Measurements from ENCODE around the gene SAMM50. TPM values are rescaled to one million over a fixed set of nuclear protein-coding genes. Genes with fewer than 3 reads are reported as not detected.

Gene SAMM50
- total and polyA plus RNA-seq, 4 donors, result 19.2 to 30.1 (median 26.0) TPM

DNA sequence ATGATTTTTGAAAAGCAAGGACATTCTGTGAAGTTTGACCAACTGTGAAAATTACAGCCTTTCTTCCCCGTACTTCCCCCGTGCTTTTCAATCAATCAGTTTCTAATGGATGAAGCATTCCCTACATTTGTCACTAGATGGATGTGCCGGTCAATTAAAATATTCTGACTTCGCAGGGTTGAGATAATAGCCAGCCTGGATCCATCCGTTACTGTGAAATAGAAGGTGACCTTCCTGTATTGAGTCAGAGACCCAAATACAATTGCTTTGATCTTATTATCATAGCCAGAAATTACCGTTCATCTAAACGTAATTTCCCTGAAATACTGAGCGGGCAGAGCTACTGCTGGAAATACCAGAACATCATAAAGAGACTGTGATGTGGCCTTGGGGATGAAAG, 47.8 kb downstream of the SAMM50 start:
- no peaks in the 10 kb centered on the region for H3K9me3 ChIP-seq (ENCODE audit: control insufficient read depth in 4 of 4, low read length in 3 of 4)
- no peak overlapping the region for H3K27ac ChIP-seq (ENCODE audit: low read depth in 1 of 2, low read length in 2 of 2)
- no peak overlapping the region for H3K9ac ChIP-seq (ENCODE audit: low read depth in 1 of 2, low read length in 2 of 2)
- no peak overlapping the region for H3K4me3 ChIP-seq (ENCODE audit: low read depth in 1 of 3, low read length in 3 of 3)
- no peak for DNase-seq (ENCODE audit: low spot score)
- H3K4me1 ChIP-seq (ENCODE audit: control insufficient read depth in 4 of 4, insufficient read depth in 4 of 4, low read length in 3 of 4), result no peaks in the 10 kb centered on the region
- no peaks in the 10 kb centered on the region for H3K27me3 ChIP-seq (ENCODE audit: control insufficient read depth in 4 of 4, insufficient read depth in 4 of 4, low read length in 3 of 4)
- no peak for TF ChIP-seq NR2F2 (IDR thresholded peaks at IDR 0.05)
- no peak for TF ChIP-seq EGR1 (IDR thresholded peaks at IDR 0.05; ENCODE audit: low read depth in 2 of 2)
- no peak for TF ChIP-seq JUND (IDR thresholded peaks at IDR 0.05)
- TF ChIP-seq, protein P1, sequence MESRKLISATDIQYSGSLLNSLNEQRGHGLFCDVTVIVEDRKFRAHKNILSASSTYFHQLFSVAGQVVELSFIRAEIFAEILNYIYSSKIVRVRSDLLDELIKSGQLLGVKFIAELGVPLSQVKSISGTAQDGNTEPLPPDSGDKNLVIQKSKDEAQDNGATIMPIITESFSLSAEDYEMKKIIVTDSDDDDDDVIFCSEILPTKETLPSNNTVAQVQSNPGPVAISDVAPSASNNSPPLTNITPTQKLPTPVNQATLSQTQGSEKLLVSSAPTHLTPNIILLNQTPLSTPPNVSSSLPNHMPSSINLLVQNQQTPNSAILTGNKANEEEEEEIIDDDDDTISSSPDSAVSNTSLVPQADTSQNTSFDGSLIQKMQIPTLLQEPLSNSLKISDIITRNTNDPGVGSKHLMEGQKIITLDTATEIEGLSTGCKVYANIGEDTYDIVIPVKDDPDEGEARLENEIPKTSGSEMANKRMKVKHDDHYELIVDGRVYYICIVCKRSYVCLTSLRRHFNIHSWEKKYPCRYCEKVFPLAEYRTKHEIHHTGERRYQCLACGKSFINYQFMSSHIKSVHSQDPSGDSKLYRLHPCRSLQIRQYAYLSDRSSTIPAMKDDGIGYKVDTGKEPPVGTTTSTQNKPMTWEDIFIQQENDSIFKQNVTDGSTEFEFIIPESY (IDR thresholded peaks at IDR 0.05), result no peak
- no peak for TF ChIP-seq TAF1 (conservative IDR thresholded peaks at IDR 0.05)
- TF ChIP-seq, protein P2, sequence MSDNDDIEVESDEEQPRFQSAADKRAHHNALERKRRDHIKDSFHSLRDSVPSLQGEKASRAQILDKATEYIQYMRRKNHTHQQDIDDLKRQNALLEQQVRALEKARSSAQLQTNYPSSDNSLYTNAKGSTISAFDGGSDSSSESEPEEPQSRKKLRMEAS (IDR thresholded peaks at IDR 0.05), result no peak
- no peak for TF ChIP-seq YY1 (IDR thresholded peaks at IDR 0.05)
- no peak for TF ChIP-seq HNF4G (IDR thresholded peaks at IDR 0.05)
- WGBS, result 86% methylated on average over 8 of the region's 8 CpGs
- H3K36me3 ChIP-seq (ENCODE audit: control insufficient read depth in 4 of 4, insufficient read depth in 3 of 4, low read depth in 1 of 4, low read length in 3 of 4), result peaks cover 0 to 9% (median 5%) of the 10 kb centered on the region in 4 donors

DNA sequence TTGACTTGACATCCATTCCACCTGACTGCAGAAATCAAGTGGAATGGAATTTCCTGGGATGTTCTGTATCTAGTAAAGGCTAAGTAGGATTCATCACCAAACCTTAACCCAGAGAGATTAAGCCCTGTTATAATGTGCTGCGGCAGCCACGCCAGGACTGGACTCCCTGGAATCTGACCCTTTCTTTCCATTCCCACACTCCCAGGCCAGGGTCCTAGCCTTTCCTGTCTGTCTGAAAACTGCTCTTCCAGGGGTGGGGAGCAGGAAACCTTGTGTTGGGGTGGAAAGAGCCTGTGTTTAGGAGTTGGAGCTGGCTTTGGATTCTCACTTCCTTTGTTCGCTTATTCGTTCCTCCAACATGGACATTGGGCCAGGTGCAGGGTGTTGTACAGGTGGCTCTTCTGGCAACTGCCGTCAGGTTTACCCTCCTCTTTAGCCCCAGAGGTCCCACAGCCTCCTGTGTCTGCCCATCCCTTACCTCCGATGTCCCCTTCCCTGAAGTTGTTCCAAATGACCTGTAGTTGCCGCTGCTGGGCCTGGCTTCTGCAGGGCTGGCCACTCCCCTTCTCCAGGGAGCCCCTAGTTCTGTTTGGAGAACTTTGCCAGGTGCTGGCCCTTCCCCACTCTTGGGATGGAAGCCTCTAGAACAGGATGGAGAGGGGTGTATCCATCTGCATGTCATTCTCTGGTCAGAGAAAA, 48.3 kb downstream of the SAMM50 start:
- 84% methylated on average over 7 of the region's 7 CpGs for WGBS
- Histone ChIP-seq H3K36me3 (ENCODE audit: control insufficient read depth in 4 of 4, insufficient read depth in 3 of 4, low read depth in 1 of 4, low read length in 3 of 4) (peaks cover 0 to 7% (median 4%) of the 10 kb centered on the region in 4 donors), H3K9ac (ENCODE audit: low read depth in 1 of 2, low read length in 2 of 2) (no peak overlapping the region), H3K4me1 (ENCODE audit: control insufficient read depth in 4 of 4, insufficient read depth in 4 of 4, low read length in 3 of 4) (no peaks in the 10 kb centered on the region), H3K9me3 (ENCODE audit: control insufficient read depth in 4 of 4, low read length in 3 of 4) (no peaks in the 10 kb centered on the region), H3K27ac (ENCODE audit: low read depth in 1 of 2, low read length in 2 of 2) (no peak overlapping the region), H3K4me3 (ENCODE audit: low read depth in 1 of 3, low read length in 3 of 3) (no peak overlapping the region), H3K27me3 (ENCODE audit: control insufficient read depth in 4 of 4, insufficient read depth in 4 of 4, low read length in 3 of 4) (no peaks in the 10 kb centered on the region)
- TF ChIP-seq RAD21 (IDR thresholded peaks at IDR 0.05), result peak; percentile 8 to 19
- TF ChIP-seq, protein P1 (IDR thresholded peaks at IDR 0.05), result no peak
- no peak for DNase-seq (ENCODE audit: low spot score)

DNA sequence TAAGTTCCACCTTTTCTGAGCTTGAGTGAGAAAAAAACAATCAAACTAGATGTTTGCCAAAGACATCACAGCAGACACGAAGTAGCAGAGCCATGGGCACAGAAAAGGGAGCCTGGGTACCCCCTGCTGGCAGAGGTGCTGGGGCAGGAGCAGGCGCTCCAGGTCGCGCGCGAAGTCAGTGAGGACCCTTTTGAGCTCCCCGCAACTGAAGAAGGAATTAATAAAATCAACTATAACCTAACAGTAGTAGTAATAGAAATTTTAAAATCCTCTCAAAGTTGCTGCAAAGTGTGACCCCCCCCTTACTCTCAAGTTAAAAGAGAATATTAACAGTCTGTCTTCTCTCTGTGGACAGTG, 48.8 kb downstream of the SAMM50 start:
- DNase-seq (ENCODE audit: low spot score), result no peak
- no peaks in the 10 kb centered on the region for H3K4me1 ChIP-seq (ENCODE audit: control insufficient read depth in 4 of 4, insufficient read depth in 4 of 4, low read length in 3 of 4)
- TF ChIP-seq TAF1 (conservative IDR thresholded peaks at IDR 0.05) (no peak), RAD21 (IDR thresholded peaks at IDR 0.05) (no peak)
- peaks cover 0 to 3% (median 2%) of the 10 kb centered on the region in 4 donors for H3K36me3 ChIP-seq (ENCODE audit: control insufficient read depth in 4 of 4, insufficient read depth in 3 of 4, low read depth in 1 of 4, low read length in 3 of 4)
- no peak overlapping the region for H3K27ac ChIP-seq (ENCODE audit: low read depth in 1 of 2, low read length in 2 of 2)
- no peak overlapping the region for H3K4me3 ChIP-seq (ENCODE audit: low read depth in 1 of 3, low read length in 3 of 3)
- no peaks in the 10 kb centered on the region for H3K27me3 ChIP-seq (ENCODE audit: control insufficient read depth in 4 of 4, insufficient read depth in 4 of 4, low read length in 3 of 4)
- no peaks in the 10 kb centered on the region for H3K9me3 ChIP-seq (ENCODE audit: control insufficient read depth in 4 of 4, low read length in 3 of 4)
- WGBS, result 94% methylated on average over 7 of the region's 7 CpGs
- no peak overlapping the region for H3K9ac ChIP-seq (ENCODE audit: low read depth in 1 of 2, low read length in 2 of 2)

Measured in liver (tissue), 9 donors.